SK-N-DZ (cell line): ENCODE data around the gene MTHFD2L.
"Not testable (repeated sequence)": the region's sequence is repeated elsewhere in the genome, so short reads cannot be mapped to it uniquely, and the experiment has no call there.

Experiments used
- DNase-seq: peaks from one replicate; pipeline ENCODE4 v3.0.0-alpha.2; 2015; ENCODE audit warnings: low spot score

MTHFD2L gene

DNA sequence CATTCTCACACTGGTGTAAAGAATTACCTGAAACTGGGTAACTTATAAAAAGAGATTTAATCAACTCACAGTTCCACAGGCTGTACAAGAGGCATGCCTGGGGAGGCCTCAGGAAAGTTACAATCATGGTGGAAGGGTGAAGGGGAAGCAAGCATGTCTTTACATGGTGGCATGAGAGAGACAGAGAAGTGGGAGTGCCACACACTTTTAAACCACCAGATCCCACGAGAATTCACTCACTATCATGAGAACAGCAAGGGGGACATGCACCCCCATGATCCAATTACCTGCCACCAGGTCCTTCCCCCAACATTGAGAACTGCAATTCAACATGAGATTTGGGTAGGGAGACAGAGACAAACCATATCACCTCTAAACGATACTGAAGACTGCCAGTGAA is 173.3 kb downstream of the MTHFD2L start:
- no peak for DNase-seq

DNA sequence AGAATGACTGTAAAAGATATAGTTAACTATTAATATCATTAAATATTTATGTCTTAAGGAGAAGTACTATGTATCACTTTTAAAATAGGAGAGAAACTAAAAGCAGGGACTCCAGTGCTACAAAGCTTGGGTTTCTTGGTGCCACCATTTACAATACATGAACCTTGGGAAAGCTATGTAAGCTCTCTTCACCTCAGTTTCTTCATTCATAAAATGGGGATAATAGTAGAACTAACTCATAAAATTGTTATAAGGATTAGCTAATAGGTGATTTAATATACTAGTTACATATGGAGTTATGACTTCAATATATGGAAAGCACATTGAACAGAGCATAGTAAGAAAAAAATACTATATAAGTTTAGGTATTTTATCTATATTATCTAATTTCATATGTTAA is 174.0 kb downstream of the MTHFD2L start:
- no peak for DNase-seq

DNA sequence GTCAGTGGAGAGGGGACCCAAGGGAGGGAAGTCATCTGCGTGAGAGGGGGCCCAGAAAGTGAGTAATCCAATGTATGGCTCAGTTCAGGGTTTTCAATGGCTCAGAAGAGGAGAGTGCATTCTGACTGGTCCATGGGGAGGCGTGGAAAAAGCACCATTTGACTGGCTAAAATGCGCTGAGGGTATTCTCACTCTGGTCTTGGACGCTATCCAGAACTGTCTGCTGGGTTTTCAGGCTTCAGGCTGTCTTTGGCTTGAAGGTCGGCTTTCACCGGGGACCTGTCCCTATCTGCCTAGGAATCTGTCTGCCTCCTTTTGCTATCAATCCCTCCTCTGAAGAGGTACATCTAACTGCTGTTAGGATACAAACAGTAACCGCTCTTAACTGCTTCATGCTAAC is 176.7 kb downstream of the MTHFD2L start:
- no peak for DNase-seq

- no peak for DNase-seq
Measured at GRCh38 chr4:74335341-74336021, 177.6 kb downstream of the MTHFD2L start.

- no peak for DNase-seq
Measured at GRCh38 chr4:74338792-74339333, 180.9 kb downstream of the MTHFD2L start.

- DNase-seq, result no peak
Measured at GRCh38 chr4:74339501-74339900, 181.6 kb downstream of the MTHFD2L start.

DNA sequence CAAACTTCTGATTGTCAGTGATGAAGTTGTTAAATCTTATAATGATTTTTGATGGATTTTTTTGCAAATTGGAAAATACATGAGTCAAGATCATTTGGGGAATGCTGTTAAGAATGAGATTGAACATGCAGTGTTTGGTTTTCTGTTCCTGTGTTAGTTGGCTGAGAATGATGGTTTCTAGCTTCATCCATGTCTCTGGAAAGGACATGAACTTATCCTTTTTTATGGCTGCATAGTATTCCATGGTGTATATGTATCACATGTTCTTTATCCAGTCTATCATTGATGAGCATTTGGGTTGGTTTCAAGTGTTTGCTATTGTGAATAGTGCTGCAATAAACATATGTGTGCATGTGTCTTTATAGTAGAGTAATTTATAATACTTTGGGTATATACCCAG is 182.5 kb downstream of the MTHFD2L start:
- not testable (repeated sequence) for DNase-seq

GRCh38 chr4:74344031-74344430 is 186.1 kb downstream of the MTHFD2L start:
- DNase-seq, result no peak
